HUES48 (cell line): Measurements from ENCODE around the gene SPARCL1.
"Not testable (repeated sequence)": the region's sequence is repeated elsewhere in the genome, so short reads cannot be mapped to it uniquely, and the experiment has no call there.

Experiments
- H3K27ac ChIP-seq: one replicate; pipeline ENCODE4 v1.7.0; 2013; ENCODE audit warnings: low read depth, low read length, inconsistent platforms
- H3K27me3 ChIP-seq: 2 replicates; pipeline ENCODE4 v1.6.1; 2013; ENCODE audit warnings: mild to moderate bottlenecking, low read length; ENCODE audit not compliant: control insufficient read depth, insufficient read depth
- H3K36me3 ChIP-seq: 2 replicates; pipeline ENCODE4 v1.6.1; 2013; ENCODE audit warnings: low read length; ENCODE audit not compliant: control insufficient read depth, insufficient read depth
- H3K4me1 ChIP-seq: 2 replicates; pipeline ENCODE4 v1.6.1; 2013; ENCODE audit warnings: mild to moderate bottlenecking, low read length; ENCODE audit not compliant: control insufficient read depth, insufficient read depth
- H3K4me3 ChIP-seq: 2 replicates; pipeline ENCODE4 v1.5.1; 2013; ENCODE audit warnings: mild to moderate bottlenecking, low read depth, low read length
- H3K9ac ChIP-seq: 2 replicates; pipeline ENCODE4 v1.6.1; 2013; ENCODE audit warnings: mild to moderate bottlenecking, low read depth, low read length, moderate library complexity
- H3K9me3 ChIP-seq: 2 replicates; pipeline ENCODE4 v1.6.1; 2013; ENCODE audit warnings: low read length; ENCODE audit not compliant: control insufficient read depth, insufficient read depth

SPARCL1 gene

GRCh38 chr4:87529187-87529586, at the start of gene SPARCL1:
SPARCL1 (minus strand) TSS chr4:87529376; CDS start chr4:87499574, 29,802 bp downstream.
- no peaks in the 10 kb centered on the region for H3K36me3 ChIP-seq
- peaks cover 45% of the 10 kb centered on the region for H3K4me1 ChIP-seq
- no peak within 1 kb of the TSS for H3K9ac ChIP-seq
- no peak within 1 kb of the TSS for H3K27ac ChIP-seq
- peaks cover 6% of the 10 kb centered on the region; the same call in 1 of the 2 replicates for H3K9me3 ChIP-seq
- H3K4me3 ChIP-seq, result 0 out of 2 replicates have a peak within 1 kb of the TSS, but pooled peaks have one; percentile 26
- H3K27me3 ChIP-seq, result no peaks in the 10 kb centered on the region

- no peaks in the 10 kb centered on the region for H3K27me3 ChIP-seq
- no peak overlapping the region for H3K9ac ChIP-seq
- peaks cover 5% of the 10 kb centered on the region for H3K4me1 ChIP-seq
- H3K9me3 ChIP-seq, result no peaks in the 10 kb centered on the region
- no peaks in the 10 kb centered on the region for H3K36me3 ChIP-seq
- no peak overlapping the region for H3K27ac ChIP-seq
- H3K4me3 ChIP-seq, result no peak overlapping the region
Observed at GRCh38 chr4:87575983-87576382, 46.8 kb upstream of the SPARCL1 start.

- Histone ChIP-seq H3K36me3 (no peaks in the 10 kb centered on the region), H3K9ac (no peak overlapping the region), H3K27ac (no peak overlapping the region), H3K9me3 (no peaks in the 10 kb centered on the region), H3K4me1 (peaks cover 5% of the 10 kb centered on the region), H3K4me3 (no peak overlapping the region), H3K27me3 (no peaks in the 10 kb centered on the region)
Observed at GRCh38 chr4:87575408-87575807, 46.2 kb upstream of the SPARCL1 start.

- Histone ChIP-seq H3K4me3 (no peak overlapping the region), H3K36me3 (no peaks in the 10 kb centered on the region), H3K4me1 (peaks cover 5% of the 10 kb centered on the region), H3K9ac (no peak overlapping the region), H3K27me3 (no peaks in the 10 kb centered on the region), H3K27ac (no peak overlapping the region), H3K9me3 (no peaks in the 10 kb centered on the region)
Observed at GRCh38 chr4:87574996-87575395, 45.8 kb upstream of the SPARCL1 start.

GRCh38 chr4:87574376-87574775, 45.2 kb upstream of the SPARCL1 start:
- H3K27me3 ChIP-seq, H3K9me3 ChIP-seq, H3K9ac ChIP-seq, H3K4me3 ChIP-seq, H3K36me3 ChIP-seq, H3K27ac ChIP-seq, H3K4me1 ChIP-seq: not testable (repeated sequence)

GRCh38 chr4:87570290-87570805, 41.2 kb upstream of the SPARCL1 start:
- Histone ChIP-seq H3K4me1 (peaks cover 5% of the 10 kb centered on the region), H3K36me3 (no peaks in the 10 kb centered on the region), H3K27ac (no peak overlapping the region), H3K9ac (no peak overlapping the region), H3K27me3 (no peaks in the 10 kb centered on the region), H3K4me3 (no peak overlapping the region), H3K9me3 (no peaks in the 10 kb centered on the region)

GRCh38 chr4:87567191-87567590, 38.0 kb upstream of the SPARCL1 start:
- Histone ChIP-seq H3K27me3 (no peaks in the 10 kb centered on the region), H3K4me3 (no peak overlapping the region), H3K9ac (no peak overlapping the region), H3K27ac (no peak overlapping the region), H3K36me3 (no peaks in the 10 kb centered on the region), H3K9me3 (no peaks in the 10 kb centered on the region), H3K4me1 (no peaks in the 10 kb centered on the region)

GRCh38 chr4:87566276-87566675, 37.1 kb upstream of the SPARCL1 start:
- H3K9ac ChIP-seq, result no peak overlapping the region
- no peaks in the 10 kb centered on the region for H3K36me3 ChIP-seq
- no peak overlapping the region for H3K4me3 ChIP-seq
- no peaks in the 10 kb centered on the region for H3K27me3 ChIP-seq
- H3K27ac ChIP-seq, result no peak overlapping the region
- H3K9me3 ChIP-seq, result no peaks in the 10 kb centered on the region
- no peaks in the 10 kb centered on the region for H3K4me1 ChIP-seq

- Histone ChIP-seq H3K4me3 (no peak overlapping the region), H3K36me3 (no peaks in the 10 kb centered on the region), H3K9ac (no peak overlapping the region), H3K27me3 (no peaks in the 10 kb centered on the region), H3K27ac (no peak overlapping the region), H3K4me1 (no peaks in the 10 kb centered on the region), H3K9me3 (no peaks in the 10 kb centered on the region)
Observed at GRCh38 chr4:87565746-87566145, 36.6 kb upstream of the SPARCL1 start.

GRCh38 chr4:87560802-87561201, 31.6 kb upstream of the SPARCL1 start:
- no peak overlapping the region for H3K4me3 ChIP-seq
- H3K27me3 ChIP-seq, result no peaks in the 10 kb centered on the region
- no peak overlapping the region for H3K27ac ChIP-seq
- H3K9ac ChIP-seq, result no peak overlapping the region
- H3K9me3 ChIP-seq, result no peaks in the 10 kb centered on the region
- 0 out of 2 replicates have a peak, but pooled peaks cover 5% of the 10 kb centered on the region for H3K4me1 ChIP-seq
- H3K36me3 ChIP-seq, result no peaks in the 10 kb centered on the region

GRCh38 chr4:87559090-87559837, 30.1 kb upstream of the SPARCL1 start:
- Histone ChIP-seq H3K9me3 (no peaks in the 10 kb centered on the region), H3K4me1 (0 out of 2 replicates have a peak, but pooled peaks cover 5% of the 10 kb centered on the region), H3K36me3 (no peaks in the 10 kb centered on the region), H3K9ac (no peak overlapping the region), H3K27ac (no peak overlapping the region), H3K27me3 (no peaks in the 10 kb centered on the region), H3K4me3 (no peak overlapping the region)
